Gastroesophageal sphincter (tissue), 4 donors: ENCODE results near the gene RFTN1. TPM values are rescaled to one million over a fixed set of nuclear protein-coding genes. Genes with fewer than 3 reads are reported as not detected.
A peak's percentile ranks its signal among the peaks of the same experiment; 100 is the strongest.

Experiments
- ATAC-seq: fragments of 150-250 bp; one replicate; pipeline ENCODE4 v1.9.1; 2016; ENCODE audit warnings: mild to moderate bottlenecking, moderate library complexity
- H3K27ac ChIP-seq, 4 donors: fragments of 200-600 bp; sonication (generic) in 3 of 4; 1 replicate in 3 of 4; 2 replicates in 1 of 4; pipeline ENCODE4 v1.5.1; 2016 to 2019
- H3K27me3 ChIP-seq: fragments of 200-600 bp; sonication (generic); one replicate; pipeline ENCODE4 v1.5.1; 2019
- H3K36me3 ChIP-seq, 2 donors: fragments of 200-600 bp; sonication (generic); one replicate each; pipeline ENCODE4 v1.5.1; 2019; ENCODE audit warnings: control low read depth in 1 of 2
- H3K4me1 ChIP-seq, 3 donors: fragments of 200-600 bp; sonication (generic); 1 replicate in 2 of 3; 2 replicates in 1 of 3; pipeline ENCODE4 v1.5.1; 2016 to 2019; ENCODE audit warnings: control low read depth in 2 of 3
- H3K4me3 ChIP-seq, 2 donors: fragments of 200-600 bp; sonication (generic); one replicate each; pipeline ENCODE4 v1.5.1; 2019; ENCODE audit warnings: mild to moderate bottlenecking in 1 of 2, moderate library complexity in 1 of 2
- H3K9me3 ChIP-seq, 3 donors: fragments of 200-600 bp; sonication (generic); one replicate each; pipeline ENCODE4 v1.5.1; 2017 to 2019; ENCODE audit warnings: control low read depth in 2 of 3
- EP300 ChIP-seq: sonication (generic); formaldehyde crosslinking; IDR thresholded peaks from one replicate; pipeline ENCODE4 v1.6.1; 2017; ENCODE audit warnings: antibody characterized with exemption, mild to moderate bottlenecking
- POLR2A ChIP-seq, 2 donors: fragments of 450-650 bp; IDR thresholded peaks; one replicate each; pipeline ENCODE4 v1.6.1; 2017; ENCODE audit warnings: antibody characterized with exemption in 2 of 2, mild to moderate bottlenecking in 2 of 2, moderate library complexity in 1 of 2
- POLR2AphosphoS5 ChIP-seq: sonication (generic); formaldehyde crosslinking; IDR thresholded peaks from one replicate; pipeline ENCODE4 v1.6.1; 2017; ENCODE audit warnings: antibody characterized with exemption
- WGBS, 2 donors: methylation state at CpG; one replicate each; pipeline ENCODE4 v1.1.5; 2018; ENCODE audit warnings: low coverage in 1 of 2; 5-methylcytosine and 5-hydroxymethylcytosine counted together
- total RNA-seq, 4 donors: library from RNA; depleted of rRNA; stranded (reverse); fragments of >200 nt; gene quantifications; one replicate each; pipeline ENCODE4 v1.1.0, GENCODE V29; 2016
- TF ChIP-seq, protein P1 (sequence below), 4 experiments: fragments of 200-600 bp in 2 of 4; fragments of 450-650 bp in 2 of 4; sonication (generic) in 1 of 4; IDR thresholded peaks; one replicate each; pipeline ENCODE4 v1.5.1; 2017 to 2019; ENCODE audit warnings: antibody characterized with exemption in 4 of 4, mild to moderate bottlenecking in 2 of 4, moderate library complexity in 2 of 4

RFTN1 gene
- total RNA-seq, 4 donors from 2014 or later = 30.6 to 110 (median 68.2) TPM

DNA sequence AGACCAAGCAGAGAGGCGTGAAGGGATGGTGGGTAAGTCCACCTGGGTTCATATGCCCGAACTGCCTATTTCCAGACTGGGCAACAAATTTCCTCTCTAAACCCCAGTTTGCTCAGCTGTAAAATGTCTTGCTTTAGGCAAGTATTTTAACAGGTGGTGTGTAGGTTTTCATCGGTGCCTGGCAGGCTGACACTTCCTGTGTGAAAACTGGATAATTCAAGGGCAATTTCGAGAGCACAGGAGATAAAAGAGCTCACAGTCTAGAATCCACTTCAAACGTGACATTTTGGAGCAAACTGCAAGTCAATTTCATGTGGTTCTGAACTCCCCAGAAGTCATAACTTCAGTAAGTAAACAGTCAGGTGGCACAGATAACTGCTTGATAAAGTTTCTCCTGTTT, 136.3 kb downstream of the RFTN1 start:
- Histone ChIP-seq H3K27me3 (no peaks in the 10 kb centered on the region), H3K4me1 (peaks cover 0 to 83% (median 31%) of the 10 kb centered on the region in 3 donors), H3K4me3 (no peak overlapping the region), H3K27ac (peak overlapping the region; percentile 62 to 88 (median 82)), H3K36me3 (no peaks in the 10 kb centered on the region), H3K9me3 (no peaks in the 10 kb centered on the region)
- TF ChIP-seq EP300 (no peak), POLR2A (IDR thresholded peaks at IDR 0.05) (no peak), POLR2AphosphoS5 (no peak)
- TF ChIP-seq, protein P1, sequence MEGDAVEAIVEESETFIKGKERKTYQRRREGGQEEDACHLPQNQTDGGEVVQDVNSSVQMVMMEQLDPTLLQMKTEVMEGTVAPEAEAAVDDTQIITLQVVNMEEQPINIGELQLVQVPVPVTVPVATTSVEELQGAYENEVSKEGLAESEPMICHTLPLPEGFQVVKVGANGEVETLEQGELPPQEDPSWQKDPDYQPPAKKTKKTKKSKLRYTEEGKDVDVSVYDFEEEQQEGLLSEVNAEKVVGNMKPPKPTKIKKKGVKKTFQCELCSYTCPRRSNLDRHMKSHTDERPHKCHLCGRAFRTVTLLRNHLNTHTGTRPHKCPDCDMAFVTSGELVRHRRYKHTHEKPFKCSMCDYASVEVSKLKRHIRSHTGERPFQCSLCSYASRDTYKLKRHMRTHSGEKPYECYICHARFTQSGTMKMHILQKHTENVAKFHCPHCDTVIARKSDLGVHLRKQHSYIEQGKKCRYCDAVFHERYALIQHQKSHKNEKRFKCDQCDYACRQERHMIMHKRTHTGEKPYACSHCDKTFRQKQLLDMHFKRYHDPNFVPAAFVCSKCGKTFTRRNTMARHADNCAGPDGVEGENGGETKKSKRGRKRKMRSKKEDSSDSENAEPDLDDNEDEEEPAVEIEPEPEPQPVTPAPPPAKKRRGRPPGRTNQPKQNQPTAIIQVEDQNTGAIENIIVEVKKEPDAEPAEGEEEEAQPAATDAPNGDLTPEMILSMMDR (IDR thresholded peaks at IDR 0.05) = no peak
- ATAC-seq = no peak
- WGBS, 2 donors = 71 to 72% methylated on average over 3 to 5 of the region's 5 CpGs

DNA sequence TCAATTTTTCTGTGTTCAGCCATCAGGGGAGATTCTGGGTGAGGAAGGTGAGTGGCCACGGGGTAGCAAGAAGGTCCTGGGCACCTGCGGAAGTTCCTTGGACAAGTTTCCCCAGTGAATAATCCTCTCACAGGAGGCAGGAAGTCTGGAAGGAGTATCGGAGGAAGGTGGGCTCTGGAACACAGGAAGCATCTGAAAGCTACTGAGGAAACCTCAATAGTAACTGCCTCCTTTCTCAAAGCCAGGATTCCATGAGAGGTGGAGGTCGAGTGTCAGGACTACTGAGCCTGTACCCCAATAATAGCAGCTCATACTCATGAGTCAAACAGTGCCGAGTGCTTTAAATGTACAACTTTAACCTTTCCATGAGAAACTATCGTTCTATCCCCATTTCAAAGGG, 137.6 kb downstream of the RFTN1 start:
- ATAC-seq = no peak
- H3K4me1 ChIP-seq = peaks cover 0 to 96% (median 44%) of the 10 kb centered on the region in 3 donors

DNA sequence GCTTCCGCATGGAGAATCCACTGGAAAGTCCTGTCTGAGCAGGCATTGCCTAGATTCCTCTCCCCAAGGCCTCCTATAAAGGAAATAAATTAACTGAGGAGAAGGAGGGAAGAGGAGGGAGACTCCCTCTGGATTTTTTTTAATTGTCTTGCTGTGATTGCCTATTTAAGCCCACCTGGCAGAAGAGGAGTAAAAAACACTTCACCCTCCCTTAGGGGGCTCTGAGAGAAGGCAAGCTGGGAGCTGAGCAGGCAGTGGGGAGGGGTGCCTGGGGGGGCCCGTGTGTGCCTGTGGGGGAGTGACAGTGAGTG, 138.6 kb downstream of the RFTN1 start:
- Histone ChIP-seq H3K27me3 (no peaks in the 10 kb centered on the region), H3K36me3 (no peaks in the 10 kb centered on the region), H3K9me3 (no peaks in the 10 kb centered on the region), H3K4me3 (no peak overlapping the region), H3K27ac (peak overlapping the region; percentile 12 to 88 (median 82)), H3K4me1 (peaks cover 0 to 99% (median 53%) of the 10 kb centered on the region in 3 donors)
- WGBS, 2 donors = no CpG with 5 or more reads among the region's 2 CpGs
- no peak for TF ChIP-seq POLR2AphosphoS5
- TF ChIP-seq EP300 = no peak
- TF ChIP-seq POLR2A (IDR thresholded peaks at IDR 0.05) = no peak
- TF ChIP-seq, protein P1 (IDR thresholded peaks at IDR 0.05) = no peak
- ATAC-seq = no peak

More for the DNA sequence above, 137.6 kb downstream of the RFTN1 start:
- Histone ChIP-seq H3K27ac (peak overlapping the region in 3 of 4 donors; percentile 78 to 88 (median 85)), H3K9me3 (no peaks in the 10 kb centered on the region), H3K36me3 (no peaks in the 10 kb centered on the region), H3K27me3 (no peaks in the 10 kb centered on the region), H3K4me3 (no peak overlapping the region)
- no peak for TF ChIP-seq POLR2A (IDR thresholded peaks at IDR 0.05)
- TF ChIP-seq, protein P1 (IDR thresholded peaks at IDR 0.05) = no peak
- no peak for TF ChIP-seq POLR2AphosphoS5
- TF ChIP-seq EP300 = no peak
- 75 to 86% methylated on average over 4 to 5 of the region's 6 CpGs for WGBS, 2 donors

DNA sequence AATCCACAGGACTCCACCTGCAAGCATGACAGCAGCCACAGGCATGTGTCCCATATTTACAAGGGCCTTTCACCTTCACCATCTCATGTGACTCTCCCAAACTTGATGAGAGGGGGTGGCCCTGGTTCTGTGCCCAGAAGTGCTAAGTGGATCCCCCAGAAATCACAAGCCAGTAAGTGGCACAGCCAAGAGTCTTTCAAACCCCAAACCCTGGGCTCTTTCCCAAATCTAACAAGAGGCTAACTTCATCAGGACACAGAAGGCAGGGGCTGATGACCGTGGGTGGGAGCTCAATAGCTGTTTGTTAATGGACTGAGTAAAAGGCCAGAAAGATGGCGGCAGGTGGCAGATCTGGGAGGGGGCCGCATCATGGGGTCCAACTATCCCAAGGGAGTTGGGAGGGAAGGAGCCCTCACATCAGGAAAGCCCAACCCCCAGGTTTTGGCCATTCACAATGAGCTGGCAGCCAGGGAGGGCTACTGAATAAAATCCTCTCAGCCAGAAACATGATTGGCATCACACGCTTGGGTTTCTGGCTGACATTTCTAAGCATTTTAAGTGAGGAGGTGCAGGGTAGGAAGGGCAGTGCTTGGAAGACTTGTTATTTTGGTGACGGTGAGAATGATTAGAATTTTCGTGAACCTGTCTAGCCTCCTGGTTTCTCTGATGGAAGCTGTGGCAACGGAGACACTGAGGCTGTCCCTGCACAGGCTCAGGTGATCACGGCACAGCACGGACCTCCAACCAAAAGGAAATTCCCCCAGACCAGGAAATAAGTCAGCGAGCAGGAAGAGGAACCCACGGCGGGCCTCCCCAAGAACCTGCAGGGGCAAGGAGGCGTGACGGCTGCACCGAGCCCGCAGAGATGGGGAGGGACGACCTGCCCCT, 139.2 kb downstream of the RFTN1 start:
- peaks cover 0 to 99% (median 53%) of the 10 kb centered on the region in 3 donors for H3K4me1 ChIP-seq
- no peak for TF ChIP-seq POLR2AphosphoS5
- TF ChIP-seq, protein P1 (IDR thresholded peaks at IDR 0.05) = no peak
- no peak for TF ChIP-seq EP300
- TF ChIP-seq POLR2A (IDR thresholded peaks at IDR 0.05) = no peak

More for the DNA sequence above, 139.2 kb downstream of the RFTN1 start:
- H3K36me3 ChIP-seq = peaks cover 0 to 5% of the 10 kb centered on the region in 2 donors
- H3K9me3 ChIP-seq = no peaks in the 10 kb centered on the region
- peak overlapping the region; percentile 12 to 88 (median 82) for H3K27ac ChIP-seq
- WGBS, 2 donors = 77 to 91% methylated on average over 4 to 10 of the region's 17 CpGs
- no peak overlapping the region for H3K4me3 ChIP-seq
- H3K27me3 ChIP-seq = no peaks in the 10 kb centered on the region
- no peak for ATAC-seq
